GM19240 (cell line): ENCODE data around the gene TCERG1L.

Source experiments
- DNase-seq: peaks from one replicate; pipeline ENCODE4 v3.0.0; 2011; ENCODE audit warnings: low spot score; ENCODE audit not compliant: insufficient read length

The TCERG1L gene

GRCh38 chr10:131230166-131230565 lies 81.4 kb downstream of the TCERG1L start:
- no peak for DNase-seq

DNA sequence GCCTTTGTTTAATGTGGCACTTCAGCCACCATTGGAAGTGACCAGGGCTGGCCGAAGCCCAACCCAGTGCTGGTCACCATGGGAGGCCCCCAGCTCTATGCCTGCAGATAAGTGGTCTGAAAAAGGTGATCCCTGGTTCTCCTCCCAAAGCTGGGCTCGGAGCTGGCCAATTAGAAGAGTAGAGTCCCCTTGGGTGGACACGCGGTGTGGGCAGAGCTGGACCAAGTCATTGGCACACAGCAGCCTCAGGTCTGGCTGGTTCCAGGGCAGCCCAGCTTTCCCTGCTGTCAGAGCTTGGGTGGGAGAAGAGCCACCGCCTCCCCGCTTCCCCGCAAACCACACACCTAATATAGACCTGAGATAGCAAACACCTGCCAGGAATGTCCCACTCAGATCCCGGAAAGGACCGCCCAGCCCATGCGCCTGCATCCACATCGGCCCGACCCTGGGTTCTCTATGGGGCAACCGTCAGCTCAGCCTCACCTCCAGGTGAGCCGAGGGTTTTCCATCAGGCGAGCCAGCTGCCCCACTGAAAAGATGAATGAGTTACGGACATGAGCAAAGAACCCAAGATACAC lies 84.3 kb downstream of the TCERG1L start:
- DNase-seq, result no peak

DNA sequence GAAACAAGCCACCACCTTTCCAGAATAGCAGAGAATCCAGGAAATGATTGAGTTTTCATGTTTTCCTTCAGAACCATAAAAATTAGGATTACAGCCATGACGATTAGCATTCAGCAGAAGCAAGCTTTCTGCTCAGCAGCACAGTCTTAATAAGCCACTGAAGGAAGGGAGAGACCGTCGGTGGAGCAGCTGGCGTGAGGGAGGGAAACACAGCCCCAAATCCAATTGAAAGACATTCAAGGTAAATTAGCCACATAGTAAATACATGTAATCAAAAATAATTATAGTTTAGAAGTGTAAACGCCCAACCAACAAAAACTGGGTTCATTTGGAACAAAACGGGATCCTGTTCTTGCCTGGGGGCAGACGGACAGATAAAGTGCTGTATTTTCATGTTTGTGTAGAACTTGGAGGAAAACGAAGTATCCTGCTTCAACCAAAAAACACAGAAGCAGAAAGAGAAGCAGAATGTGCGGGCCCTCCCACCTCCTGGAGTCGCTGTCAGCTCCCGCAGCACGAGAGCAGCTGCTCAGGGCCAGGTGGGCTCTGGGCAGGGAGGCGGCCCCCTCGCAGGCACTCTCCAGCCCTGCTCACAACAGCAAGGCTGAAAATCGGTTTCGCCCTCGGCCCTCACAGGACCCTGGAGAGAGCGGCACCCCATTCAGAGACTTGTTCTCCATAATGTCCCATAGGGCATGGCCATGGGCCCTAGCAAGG lies 84.9 kb downstream of the TCERG1L start:
- no peak for DNase-seq

DNA sequence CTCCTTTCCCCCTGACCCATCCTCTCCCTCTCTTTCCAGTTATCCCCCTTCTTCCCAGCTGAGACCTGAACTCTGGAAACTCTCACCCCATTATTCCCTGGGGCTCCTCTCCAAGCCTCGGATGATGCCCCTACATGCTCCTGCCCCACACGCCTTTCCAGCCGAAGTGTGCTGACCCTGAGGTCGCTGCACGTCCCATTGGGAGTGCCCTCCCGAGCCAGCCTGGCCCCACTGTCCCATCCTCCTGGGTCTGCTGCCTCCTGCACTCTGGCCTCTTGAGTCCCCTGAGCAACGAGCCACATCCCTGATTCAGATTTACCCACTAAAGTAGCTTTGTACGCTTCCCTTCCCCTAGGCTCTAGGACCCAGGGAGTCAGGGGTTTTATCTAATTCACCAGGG lies 87.4 kb downstream of the TCERG1L start:
- DNase-seq, result no peak

DNA sequence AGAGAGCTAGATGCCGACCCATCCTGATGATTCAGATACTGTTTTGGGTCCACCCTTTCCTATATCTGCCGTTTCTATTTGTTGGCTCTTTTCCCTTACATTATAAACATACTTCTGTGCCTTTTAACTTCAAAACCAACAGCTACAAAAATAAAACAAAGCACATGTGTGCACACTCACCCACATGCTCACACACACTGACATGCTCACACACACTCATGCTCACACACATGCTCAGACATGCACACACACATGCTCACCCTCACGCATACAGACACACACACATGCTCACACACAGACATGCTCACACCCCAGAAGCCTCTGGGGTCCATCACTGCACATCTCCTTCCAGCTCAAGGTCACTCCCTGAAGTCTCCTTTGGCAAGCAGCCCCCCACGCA lies 88.1 kb downstream of the TCERG1L start:
- DNase-seq, result no peak

DNA sequence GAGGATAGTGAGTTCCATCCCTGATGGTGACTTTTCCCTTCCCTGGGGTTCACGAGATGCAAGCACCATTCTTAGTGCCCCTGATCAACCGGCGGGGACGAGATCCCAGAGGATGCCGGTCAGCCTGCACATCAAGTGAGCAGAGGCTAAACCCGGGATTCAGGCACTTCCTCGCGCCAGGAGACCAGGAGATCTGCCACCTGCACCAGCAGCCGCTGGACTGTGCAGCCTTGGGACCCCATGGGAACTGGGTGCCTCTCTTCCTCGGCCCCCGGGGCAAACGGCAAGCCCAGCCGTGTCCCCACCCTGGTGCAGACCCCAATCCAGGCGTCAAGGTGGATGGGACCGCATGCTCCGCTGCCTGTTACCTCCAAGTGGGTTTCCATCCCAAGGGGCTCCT lies 88.5 kb downstream of the TCERG1L start:
- DNase-seq, result no peak

DNA sequence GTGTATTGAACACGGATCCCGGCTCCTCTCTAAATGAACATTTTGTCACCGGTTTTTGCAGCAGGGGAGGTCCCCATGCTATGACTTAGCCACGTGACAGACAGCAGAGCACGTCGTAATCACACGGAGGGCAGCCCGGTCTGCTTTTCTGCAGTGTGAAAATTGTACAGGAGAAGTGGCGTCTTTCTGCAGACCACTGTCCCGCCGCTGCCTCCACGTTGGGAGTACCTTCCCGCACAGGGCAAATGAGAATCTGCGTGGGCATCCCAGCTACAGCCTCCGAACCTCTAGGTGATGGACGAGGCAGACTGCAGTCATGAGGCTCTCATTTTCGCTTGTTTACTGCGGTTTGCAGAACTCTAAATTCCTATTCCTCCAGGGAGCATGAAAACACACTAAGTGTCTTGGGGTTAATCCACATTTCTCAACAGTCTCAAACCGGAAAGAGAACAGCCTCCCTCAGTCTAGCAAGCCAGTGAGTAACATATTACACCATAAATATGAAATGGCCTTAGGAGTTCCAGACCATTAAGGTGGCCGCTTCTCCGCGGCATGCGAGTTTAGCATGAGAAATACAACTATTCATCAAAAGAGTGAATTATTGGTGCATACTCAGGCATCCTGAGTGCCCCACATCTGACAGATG lies 89.8 kb downstream of the TCERG1L start:
- DNase-seq, result no peak

DNA sequence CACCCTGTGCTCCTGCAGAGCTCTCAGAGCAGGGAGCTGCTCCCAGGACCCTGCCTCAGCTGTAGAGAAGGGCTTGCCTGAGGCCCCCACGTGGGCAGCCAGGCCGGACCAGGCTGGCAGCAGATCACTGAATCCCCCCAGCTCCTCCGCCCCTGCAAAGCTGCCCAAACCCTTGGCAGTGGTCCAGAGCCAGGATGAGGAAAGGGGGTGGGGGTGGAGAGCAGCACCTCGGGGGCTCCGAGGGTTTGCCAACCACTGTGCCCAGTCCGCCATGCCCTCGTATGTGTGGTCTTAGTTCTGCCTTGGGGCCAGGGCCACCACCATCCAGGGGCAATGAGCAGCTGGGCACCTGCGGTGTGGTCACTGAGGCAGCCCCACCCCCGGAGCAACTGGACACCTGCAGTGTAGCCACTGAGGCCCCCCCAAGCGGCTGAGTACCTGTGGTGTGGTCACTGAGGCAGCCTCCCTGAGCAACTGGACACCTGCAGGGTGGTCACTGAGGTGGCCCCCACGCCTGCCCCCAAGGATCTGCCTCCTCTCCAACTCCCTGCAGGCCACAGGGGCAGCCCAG lies 90.8 kb downstream of the TCERG1L start:
- DNase-seq, result no peak

DNA sequence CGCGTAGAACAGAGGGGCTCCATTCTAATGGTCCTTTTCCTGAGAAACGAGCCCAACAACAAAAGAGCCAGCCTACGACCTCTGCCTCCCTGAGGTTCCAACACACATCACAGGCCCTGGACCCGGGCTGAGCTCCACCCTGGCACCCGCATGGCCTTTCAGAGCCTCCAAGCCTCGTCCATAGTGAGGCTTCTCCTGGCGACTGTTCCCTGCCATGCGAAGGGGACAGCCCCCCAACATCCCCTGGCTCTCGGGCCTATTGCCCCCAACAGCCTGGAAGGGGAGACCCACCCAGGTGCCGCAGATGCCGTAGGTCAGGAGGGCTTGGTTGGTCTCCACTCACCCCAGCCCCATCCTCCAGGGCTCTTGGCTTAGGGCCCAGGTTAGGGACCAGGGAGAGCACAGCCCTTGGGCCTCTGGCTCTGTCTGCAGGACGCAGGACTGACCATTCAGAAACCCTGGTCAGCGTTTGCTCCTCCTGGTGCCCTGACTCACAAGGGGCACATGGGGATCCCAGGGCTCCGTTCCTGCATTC lies 91.5 kb downstream of the TCERG1L start:
- no peak for DNase-seq

- DNase-seq, result no peak
Observed at GRCh38 chr10:131219584-131219886, 92.0 kb downstream of the TCERG1L start.

GRCh38 chr10:131218811-131219583 lies 92.5 kb downstream of the TCERG1L start:
- DNase-seq, result no peak

DNA sequence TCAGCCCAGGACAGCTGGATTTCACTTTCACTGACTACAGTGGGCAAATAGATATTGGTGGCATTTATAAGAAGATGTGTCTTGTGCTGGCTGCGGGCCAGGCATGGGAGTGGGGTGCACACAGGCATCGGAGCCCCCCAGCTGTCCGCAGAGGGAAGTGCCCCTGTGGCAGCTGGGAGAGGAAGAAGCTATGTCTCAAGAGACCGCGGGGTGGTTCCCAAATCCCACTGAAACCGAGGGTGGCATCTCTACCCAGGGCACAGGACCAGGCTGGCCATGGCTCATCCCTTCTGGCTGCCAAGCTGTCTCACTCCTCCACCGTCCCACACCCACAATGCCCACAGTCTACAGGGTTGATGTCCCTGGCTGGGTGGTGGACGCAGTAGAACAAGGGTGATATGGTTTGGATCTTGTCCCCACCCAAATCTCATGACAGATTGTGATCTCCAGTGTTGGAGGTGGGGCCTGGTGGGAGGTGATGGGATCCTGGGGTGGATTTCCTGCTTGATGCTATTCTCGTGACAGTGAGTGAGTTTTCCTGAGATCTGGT lies 94.8 kb downstream of the TCERG1L start:
- no peak for DNase-seq

GRCh38 chr10:131215776-131216175 lies 95.7 kb downstream of the TCERG1L start:
- no peak for DNase-seq

- DNase-seq, result no peak
Observed at GRCh38 chr10:131214521-131215244, 96.8 kb downstream of the TCERG1L start.

GRCh38 chr10:131213741-131214505 lies 97.6 kb downstream of the TCERG1L start:
- DNase-seq, result no peak

GRCh38 chr10:131212763-131213325 lies 98.7 kb downstream of the TCERG1L start:
- no peak for DNase-seq

GRCh38 chr10:131211965-131212619 lies 99.4 kb downstream of the TCERG1L start:
- no peak for DNase-seq

GRCh38 chr10:131211559-131211958 lies 100.0 kb downstream of the TCERG1L start:
- DNase-seq, result no peak

GRCh38 chr10:131211146-131211545 lies 100.4 kb downstream of the TCERG1L start:
- no peak for DNase-seq
